GM10847 (cell line): ENCODE results near the gene PRDM16.

ENCODE experiments used
- POLR2A ChIP-seq: IDR thresholded peaks from 2 replicates; pipeline ENCODE4 v1.6.1; 2011; ENCODE audit not compliant: insufficient read length; ENCODE audit errors: extremely low read depth

The PRDM16 gene

DNA sequence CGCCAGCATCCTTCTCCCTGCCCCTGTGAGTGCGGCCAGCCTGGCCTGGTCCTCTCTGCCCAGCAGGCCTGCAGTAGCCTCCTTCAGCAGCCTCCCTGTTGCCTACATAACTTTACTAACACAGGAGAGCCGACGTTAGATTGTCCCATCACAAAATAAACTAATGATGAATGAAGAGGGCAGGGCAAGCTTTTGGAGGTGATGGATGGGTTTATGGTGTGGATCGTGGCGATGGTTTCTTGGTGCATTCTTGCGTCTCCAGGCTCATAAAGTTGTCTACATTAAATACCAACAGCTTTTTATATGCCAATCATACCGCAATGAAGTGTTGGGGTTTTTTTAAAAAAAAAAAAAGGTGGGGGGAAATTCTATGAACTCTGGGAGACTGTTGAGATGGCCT, 164.5 kb downstream of the PRDM16 start:
- TF ChIP-seq POLR2A, result no peak

DNA sequence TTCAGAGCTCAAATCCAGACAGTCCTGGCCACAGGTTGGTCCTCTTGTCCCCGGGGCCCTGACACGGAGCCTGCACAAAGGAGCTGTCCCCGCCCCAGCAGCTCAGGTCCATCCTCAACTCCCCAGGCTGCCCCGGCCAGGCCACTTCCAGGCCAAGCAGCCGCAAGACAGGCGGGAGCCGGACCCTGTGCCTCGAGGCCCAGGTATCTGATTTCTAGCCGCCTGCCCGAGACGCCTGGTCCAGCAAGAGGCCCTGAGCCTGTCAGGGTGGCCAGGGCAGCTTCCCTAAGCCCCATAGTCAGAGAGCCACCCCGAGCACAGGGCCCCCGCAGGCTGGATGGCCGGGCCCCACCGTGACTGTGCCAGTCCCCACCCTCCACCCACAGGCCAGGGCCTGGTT, 165.3 kb downstream of the PRDM16 start:
- no peak for TF ChIP-seq POLR2A

DNA sequence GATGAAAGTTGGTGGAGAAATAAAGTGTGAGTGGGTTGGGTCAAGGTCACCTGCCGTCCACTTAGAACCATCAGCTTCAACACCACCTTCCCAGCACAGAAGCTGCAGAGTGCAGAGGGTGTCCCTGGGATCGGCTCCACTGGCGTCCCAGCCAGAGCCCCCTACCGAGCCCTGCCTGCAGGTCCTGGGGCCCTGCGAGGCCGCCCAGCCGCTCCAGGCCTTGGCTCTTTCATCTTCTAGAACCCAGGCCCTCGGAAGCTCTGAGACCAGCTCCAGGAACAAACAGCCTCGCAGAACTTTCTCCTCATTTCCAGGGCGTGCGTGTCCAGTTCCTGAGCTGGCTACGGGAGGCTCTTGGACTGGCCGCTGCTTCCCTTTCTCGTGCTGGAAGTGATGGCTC, 166.0 kb downstream of the PRDM16 start:
- no peak for TF ChIP-seq POLR2A

DNA sequence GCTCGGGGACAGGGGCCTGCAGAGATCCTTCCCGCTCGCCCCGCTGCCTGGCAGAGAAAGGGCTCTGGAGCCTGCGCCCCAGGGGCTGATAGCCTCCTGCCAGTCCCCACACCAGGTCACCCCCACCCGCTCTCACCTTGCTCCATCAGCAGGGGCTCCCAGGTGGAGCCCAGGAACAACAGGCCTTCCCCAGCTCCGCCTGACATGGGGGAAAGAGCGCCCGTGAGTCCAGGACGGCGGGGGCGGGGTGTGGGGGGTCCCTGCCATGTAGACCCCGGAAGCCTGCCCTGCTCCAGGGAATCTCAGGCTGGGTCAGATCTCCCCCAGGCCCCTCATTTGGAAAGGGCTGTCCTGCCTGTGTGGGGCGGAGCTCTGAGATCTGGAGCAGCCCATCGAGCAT, 166.5 kb downstream of the PRDM16 start:
- TF ChIP-seq POLR2A, result no peak

DNA sequence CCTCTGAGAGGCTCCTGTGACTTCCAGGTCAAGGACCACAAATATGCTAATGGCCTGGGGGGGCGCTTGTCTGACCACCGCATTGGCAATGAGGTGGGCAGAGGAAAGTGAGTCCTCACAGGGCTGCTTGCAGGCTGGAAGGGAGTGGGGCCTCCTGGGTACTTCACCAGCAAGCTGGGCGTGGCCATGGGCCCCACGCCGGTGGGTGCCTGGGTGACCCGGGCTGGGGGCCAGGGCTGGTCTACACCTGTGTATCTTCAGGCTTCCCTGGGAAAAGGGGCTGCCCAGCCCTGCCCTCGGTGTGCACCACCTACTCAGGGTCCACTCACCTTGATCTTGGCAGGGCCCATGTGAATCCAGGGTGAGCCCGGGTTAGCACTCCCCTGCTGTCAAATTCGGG, 167.4 kb downstream of the PRDM16 start:
- no peak for TF ChIP-seq POLR2A

DNA sequence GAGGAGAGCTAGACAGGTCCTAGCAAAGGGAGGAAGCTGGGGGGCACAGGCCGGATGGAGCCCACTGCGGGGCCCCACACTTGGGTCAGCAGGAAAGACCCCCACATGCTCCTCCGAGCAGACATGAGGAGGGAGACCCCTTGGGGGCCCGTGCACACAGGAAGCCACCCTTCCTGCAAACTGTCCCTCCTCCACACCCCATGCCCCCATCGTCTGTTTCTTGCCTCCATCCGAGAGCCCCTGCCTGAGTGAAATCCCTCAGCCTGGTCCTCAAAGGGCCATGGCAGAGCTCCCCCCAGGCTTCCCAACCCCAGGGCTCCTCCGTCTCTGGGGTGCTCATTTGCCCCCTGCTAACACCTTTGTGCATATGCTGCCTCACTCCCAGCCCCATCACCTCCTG, 168.0 kb downstream of the PRDM16 start:
- TF ChIP-seq POLR2A, result no peak

DNA sequence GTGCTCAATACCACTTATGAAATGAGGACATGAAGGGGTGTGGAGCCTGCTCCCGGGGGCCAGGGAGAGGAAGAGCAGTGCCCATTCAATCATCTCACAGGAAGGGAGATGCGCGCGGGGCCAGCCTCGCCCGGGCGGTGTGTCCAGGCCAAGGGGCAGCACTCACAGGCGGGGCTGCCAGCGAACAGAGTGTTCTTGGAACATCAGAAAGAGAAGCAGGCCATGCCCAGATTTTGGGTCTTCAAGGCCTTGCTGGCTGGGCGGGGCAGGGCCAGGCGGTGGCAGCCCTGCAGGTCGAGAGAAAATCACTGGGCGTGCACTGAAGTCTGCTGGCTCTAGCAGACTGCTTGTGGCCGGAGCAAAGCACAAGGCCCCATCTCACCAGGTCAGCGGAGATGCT, 168.6 kb downstream of the PRDM16 start:
- TF ChIP-seq POLR2A, result no peak

DNA sequence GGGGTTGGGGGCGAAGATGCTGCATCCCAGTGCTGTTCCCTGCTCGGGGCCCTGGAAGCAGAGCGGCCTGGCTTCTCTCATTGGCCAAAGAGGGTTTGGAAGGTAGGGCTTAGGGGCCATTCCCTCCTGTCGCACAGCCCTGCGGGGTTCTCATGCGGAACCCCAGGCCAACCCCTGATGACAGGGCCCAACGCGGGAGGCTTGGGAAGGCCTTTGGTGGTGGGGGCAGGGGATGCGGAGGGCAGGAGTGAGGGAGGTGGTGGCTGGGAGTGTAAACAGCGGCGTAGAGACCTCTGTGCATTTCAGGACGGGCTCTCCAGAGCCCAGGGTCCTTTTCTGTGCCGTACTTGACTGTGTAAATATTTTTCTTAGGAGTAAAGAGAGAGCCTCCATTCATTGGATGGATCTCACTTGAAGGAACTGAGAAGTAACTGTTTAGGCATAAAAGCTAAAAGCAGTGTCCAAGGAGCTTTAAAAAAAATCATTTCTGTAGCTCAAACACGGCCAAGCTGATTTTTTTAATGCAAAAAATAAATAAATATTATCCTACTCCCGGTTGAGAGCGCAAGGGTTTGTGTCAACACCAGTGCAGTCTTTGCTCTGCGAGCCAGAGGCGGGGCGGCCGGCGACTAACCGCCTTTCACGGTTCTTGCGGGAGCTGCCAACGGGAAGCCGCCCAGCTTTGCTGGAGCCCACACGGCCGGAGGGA, 169.1 kb downstream of the PRDM16 start:
- no peak for TF ChIP-seq POLR2A

DNA sequence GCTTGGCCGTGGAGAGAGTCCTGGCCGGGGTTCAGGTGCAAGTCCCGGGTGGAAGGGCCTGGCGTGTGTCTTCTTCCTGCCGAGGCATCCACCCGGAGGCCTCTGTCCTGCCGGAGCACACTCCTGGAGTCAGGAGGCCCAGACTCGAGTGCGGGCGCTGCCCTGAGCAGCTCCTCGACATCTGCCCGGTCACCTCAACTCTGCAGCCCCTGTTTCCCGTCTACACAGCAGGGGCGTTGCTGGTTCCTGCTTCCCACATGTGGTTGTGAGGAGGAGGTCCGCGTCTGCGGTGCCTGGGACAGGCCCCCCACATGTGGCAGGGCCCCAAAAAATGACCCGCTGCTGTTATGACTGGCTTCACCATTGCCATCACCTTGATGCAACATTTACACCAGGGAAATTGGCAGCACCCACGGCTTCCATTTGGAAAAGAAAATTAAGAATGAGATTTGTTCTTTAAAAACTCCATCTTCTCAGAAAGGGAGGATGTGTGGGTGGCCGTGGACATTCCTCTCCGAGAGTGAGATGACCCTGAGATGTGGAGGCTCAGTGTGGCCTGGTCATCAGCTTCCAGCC, 169.8 kb downstream of the PRDM16 start:
- no peak for TF ChIP-seq POLR2A

DNA sequence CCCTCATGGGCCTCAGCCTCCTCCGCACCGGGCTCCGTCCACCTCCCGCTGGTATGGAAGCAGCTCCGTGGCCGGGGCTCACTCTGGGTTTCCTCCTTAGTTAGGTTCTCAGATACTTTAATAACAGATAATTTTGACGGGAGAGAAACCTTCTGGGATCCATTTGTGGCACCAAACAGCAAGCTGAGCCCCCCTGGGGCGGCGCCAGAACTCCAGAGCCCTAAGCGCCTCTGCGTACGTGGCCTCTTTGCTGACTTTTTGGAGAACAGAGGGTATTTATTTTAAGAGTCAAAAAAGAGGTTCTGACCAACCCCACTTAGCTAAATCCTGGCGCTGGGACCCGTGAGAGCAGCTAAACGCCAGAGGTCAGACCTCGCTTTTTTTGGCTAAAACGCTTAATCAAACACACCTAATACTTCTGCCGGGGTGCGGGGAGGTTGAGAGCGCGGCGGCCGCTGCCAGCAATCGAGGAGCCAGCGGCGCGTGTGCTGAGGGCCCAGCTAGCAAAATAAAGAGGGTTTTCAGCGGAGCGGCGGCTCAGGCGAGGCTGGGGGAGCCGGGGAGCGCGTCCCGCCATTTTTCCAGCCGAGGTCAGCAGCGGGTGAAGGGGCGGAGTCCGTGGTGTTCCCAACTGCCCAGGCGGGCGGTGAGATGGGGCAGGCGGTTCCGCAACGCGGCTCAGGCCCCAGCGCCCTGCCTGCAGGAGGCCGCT, 171.7 kb downstream of the PRDM16 start:
- no peak for TF ChIP-seq POLR2A

DNA sequence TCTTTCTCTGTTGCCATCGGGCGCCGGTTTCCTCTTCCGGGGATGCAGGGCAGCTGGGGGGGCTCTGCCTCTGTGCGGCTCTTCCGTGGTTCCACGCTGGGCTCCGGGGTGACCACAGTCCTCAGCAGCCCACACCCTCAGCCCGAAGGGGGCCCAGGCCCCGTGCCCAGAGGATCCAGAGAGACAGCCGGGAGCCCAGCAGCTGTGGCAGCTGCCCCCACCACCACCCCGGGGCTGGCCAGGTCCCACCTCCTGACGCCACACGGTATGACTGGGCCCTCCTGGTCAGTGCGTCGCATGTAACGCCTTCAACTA, 172.2 kb downstream of the PRDM16 start:
- no peak for TF ChIP-seq POLR2A

DNA sequence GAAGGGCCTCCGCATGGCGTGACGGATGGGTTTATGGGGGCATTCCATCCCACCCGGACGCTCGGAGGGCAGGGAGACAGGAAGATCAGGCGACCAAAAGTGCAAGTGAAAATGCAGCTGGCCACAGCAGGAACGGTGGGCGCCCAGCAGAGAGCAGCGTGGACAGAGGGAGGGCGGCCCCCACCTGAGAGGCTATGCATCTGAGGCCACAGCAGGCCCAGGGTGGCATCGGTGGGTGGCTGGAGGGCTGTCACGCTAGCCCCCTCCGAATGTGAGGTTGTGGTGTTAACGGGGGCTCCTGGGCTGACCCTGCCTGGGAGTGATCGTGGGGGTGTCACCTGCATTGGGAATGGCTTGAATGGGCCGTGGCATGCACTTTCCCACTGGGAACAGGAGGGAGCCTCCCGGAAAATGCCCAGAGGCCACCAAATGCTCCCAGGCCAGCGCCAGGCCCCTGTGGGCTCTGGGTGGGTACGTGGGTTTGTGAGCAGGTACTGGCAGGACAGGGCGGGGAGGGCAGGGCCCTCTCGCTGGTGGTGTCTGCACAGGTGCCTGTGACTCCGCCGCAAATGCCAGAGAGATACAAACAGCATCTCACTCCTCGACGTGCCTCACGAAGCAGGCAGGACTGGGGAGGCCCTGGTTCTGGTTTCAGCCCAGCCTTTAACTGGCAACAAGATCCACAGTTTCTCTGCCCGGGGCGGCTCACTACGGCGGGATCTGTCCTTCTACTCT, 172.8 kb downstream of the PRDM16 start:
- TF ChIP-seq POLR2A, result no peak

DNA sequence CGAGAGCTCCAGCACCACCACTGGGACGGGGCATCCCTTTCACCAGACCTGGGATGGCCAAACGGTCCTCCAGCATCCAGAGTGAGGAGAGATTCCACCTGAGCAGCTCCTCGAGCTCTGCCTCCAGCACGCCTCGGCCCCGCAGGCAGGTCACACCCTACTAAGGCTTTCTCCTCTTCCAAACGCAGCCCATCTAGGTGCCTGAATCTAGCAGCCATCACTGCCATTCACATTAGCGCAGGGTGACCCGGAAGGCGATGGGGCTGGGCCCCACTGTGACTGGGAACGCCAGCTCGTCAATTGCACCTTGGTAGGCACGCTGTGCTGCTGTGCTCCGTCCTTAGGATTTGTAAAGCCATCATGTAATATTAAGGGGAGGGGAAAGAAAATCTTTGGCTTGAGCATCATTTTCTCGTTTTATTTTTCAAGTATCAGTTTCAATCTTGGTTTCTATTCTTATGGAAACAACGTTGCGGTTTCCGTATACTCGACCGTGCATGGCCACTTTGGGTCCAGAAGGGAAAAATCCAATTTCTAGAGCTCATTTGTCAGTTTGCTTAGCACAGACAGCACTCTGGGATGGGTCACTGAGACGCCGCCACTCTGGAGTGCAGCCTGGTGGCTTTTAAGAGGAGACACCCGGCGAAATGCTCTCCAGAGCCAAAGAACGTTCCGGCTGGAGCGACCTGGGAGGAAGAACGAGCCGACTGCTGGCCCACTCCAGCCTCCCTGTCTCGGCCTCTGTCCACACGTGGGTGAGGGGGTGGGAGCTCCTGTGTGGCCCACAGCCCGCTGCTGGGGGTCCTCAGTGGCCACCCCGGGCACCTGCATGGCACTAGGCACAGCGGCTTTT, 173.6 kb downstream of the PRDM16 start:
- TF ChIP-seq POLR2A, result no peak

DNA sequence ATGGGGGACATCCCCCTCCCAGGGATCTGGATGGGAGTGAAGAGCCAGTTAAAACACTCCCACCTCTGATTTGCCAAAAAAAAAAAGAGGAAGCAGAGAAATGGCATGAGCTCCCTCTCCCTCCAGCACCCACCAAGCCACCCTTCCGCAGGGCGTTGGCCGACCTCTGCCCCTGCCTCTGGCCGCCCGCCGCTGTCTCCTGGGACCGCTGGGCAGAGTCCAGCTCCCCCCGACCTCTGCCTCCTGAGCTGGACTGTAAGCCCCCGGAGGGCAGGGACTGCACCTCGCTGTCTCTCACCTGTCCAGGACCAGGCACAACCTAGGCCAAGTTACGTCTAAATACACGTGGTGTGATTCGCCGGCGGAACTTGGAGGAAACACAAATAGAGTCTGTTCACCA, 174.3 kb downstream of the PRDM16 start:
- TF ChIP-seq POLR2A, result no peak

DNA sequence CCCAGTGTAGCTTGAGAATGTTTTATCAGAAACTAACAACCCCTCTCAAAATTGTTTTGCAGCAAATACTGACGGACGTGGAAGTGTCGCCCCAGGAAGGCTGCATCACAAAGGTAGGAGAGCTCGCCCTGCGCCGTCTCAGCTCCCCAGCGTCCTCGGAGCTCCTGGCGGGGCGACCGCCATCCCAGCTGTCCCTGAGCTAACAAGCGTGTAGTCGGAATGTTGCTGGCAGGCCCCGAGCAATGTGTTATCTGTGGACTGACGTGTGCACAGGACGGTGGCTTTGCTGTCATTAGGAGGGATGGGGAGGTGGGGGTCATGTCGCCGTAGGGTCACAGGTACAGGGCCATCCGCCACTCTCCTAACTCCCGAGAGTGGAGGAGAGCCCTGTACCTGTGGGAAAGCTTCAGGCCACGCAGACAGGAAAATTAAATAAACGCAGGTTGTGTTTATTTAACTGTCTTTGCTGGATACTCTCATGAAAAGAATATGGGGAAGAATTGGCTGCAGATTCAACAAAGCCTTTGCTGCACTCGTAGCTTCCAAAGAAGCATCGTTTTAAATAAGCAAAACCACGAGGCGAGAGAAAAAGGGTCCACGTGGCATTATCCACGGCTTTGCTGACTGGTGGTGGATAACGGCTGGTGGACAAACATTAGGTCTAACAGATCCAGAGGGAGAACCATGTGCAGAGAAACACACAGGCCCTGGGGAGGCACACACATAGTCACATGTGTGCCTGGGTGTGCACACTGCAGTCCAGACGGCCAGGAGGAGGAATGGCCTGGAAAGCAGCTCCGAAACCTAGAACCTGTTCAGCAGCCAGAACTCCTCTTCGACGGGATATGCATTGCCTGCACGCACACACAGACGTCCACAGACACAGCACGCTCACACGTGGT, 175.3 kb downstream of the PRDM16 start:
- no peak for TF ChIP-seq POLR2A

DNA sequence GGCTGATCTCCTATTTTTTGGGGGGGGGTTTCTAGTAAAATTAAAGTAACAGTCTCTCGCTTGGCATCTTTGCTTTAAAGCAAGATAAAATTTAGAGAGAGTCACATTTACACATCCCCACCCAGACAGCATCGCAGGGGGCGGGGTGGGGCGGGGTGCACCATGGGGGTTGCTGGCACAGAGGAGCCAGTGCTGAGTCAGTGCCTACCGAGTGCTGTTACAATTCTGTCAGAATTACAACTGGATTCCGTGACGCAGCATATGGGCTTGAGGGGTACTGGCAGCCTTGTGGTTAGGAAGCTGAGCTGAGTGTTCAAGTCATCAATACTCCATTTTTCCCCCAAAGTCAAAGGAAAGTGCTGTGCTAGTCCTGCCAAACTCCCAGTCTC, 175.9 kb downstream of the PRDM16 start:
- TF ChIP-seq POLR2A, result no peak
